Measurements from ENCODE around the gene ABCA1. TPM values are rescaled to one million over a fixed set of nuclear protein-coding genes. Genes with fewer than 3 reads are reported as not detected.

The ABCA1 gene
- total RNA-seq, 2 experiments from 2014 or later: 8.0 to 14.0 TPM

GRCh38 chr9:104802110-104802509, 125.8 kb downstream of the ABCA1 start:
- no peaks in the 10 kb centered on the region for H3K9me2 ChIP-seq (ENCODE audit: insufficient read depth, low read length)
- H3K4me1 ChIP-seq (ENCODE audit: insufficient read depth, low read length, poor library complexity, severe bottlenecking): no peaks in the 10 kb centered on the region
- no peak for DNase-seq (ENCODE audit: low spot score)
- TF ChIP-seq, protein P1, sequence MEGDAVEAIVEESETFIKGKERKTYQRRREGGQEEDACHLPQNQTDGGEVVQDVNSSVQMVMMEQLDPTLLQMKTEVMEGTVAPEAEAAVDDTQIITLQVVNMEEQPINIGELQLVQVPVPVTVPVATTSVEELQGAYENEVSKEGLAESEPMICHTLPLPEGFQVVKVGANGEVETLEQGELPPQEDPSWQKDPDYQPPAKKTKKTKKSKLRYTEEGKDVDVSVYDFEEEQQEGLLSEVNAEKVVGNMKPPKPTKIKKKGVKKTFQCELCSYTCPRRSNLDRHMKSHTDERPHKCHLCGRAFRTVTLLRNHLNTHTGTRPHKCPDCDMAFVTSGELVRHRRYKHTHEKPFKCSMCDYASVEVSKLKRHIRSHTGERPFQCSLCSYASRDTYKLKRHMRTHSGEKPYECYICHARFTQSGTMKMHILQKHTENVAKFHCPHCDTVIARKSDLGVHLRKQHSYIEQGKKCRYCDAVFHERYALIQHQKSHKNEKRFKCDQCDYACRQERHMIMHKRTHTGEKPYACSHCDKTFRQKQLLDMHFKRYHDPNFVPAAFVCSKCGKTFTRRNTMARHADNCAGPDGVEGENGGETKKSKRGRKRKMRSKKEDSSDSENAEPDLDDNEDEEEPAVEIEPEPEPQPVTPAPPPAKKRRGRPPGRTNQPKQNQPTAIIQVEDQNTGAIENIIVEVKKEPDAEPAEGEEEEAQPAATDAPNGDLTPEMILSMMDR (conservative IDR thresholded peaks at IDR 0.05; ENCODE audit: low read length): no peak
- TF ChIP-seq EZH2phosphoT487 (IDR thresholded peaks at IDR 0.05; ENCODE audit: borderline replicate concordance, low read depth, low read length): no peak
- no peaks in the 10 kb centered on the region for H4K20me1 ChIP-seq (ENCODE audit: insufficient read depth, low read length)
- H2AFZ ChIP-seq (ENCODE audit: low read length): no peak overlapping the region
- no TSS peak for BruUV-seq (replicated peaks)
- peaks cover 94% of the 10 kb centered on the region for H3K36me3 ChIP-seq (ENCODE audit: insufficient read depth, low read length)
- no peak overlapping the region for H3K4me2 ChIP-seq (ENCODE audit: low read length)
- no peak overlapping the region for H3K4me3 ChIP-seq (ENCODE audit: low read depth, low read length, poor library complexity, severe bottlenecking)
- CTCF ChIA-PET (ENCODE audit: unreplicated experiment): no interaction called here
- no peaks in the 10 kb centered on the region for H3K9me3 ChIP-seq (ENCODE audit: low read length)
- no peak overlapping the region for H3K27ac ChIP-seq (ENCODE audit: low read depth, low read length, poor library complexity, severe bottlenecking)
- intact Hi-C loops (cut with micrococcal nuclease; ENCODE audit: unreplicated experiment): no loop called here
- POLR2A ChIA-PET: no interaction called here
- H3K79me2 ChIP-seq (ENCODE audit: insufficient read depth, low read depth, low read length): no peaks in the 10 kb centered on the region

GRCh38 chr9:104800068-104800785, 127.7 kb downstream of the ABCA1 start:
- H3K9me3 ChIP-seq (ENCODE audit: low read length): no peaks in the 10 kb centered on the region
- no TSS peak for BruUV-seq (replicated peaks)
- no peak overlapping the region for H2AFZ ChIP-seq (ENCODE audit: low read length)
- no peak for DNase-seq (ENCODE audit: low spot score)
- no peaks in the 10 kb centered on the region for H4K20me1 ChIP-seq (ENCODE audit: insufficient read depth, low read length)
- no peaks in the 10 kb centered on the region for H3K4me1 ChIP-seq (ENCODE audit: insufficient read depth, low read length, poor library complexity, severe bottlenecking)
- intact Hi-C loops (cut with micrococcal nuclease; ENCODE audit: unreplicated experiment): no loop called here
- H3K36me3 ChIP-seq (ENCODE audit: insufficient read depth, low read length): peaks cover 94% of the 10 kb centered on the region
- H3K4me2 ChIP-seq (ENCODE audit: low read length): no peak overlapping the region
- no peak overlapping the region for H3K4me3 ChIP-seq (ENCODE audit: low read depth, low read length, poor library complexity, severe bottlenecking)
- no peaks in the 10 kb centered on the region for H3K79me2 ChIP-seq (ENCODE audit: insufficient read depth, low read depth, low read length)
- TF ChIP-seq, protein P1 (conservative IDR thresholded peaks at IDR 0.05; ENCODE audit: low read length): no peak
- no peak for TF ChIP-seq EZH2phosphoT487 (IDR thresholded peaks at IDR 0.05; ENCODE audit: borderline replicate concordance, low read depth, low read length)
- CTCF ChIA-PET (ENCODE audit: unreplicated experiment): no interaction called here
- H3K9me2 ChIP-seq (ENCODE audit: insufficient read depth, low read length): no peaks in the 10 kb centered on the region
- POLR2A ChIA-PET: interaction anchor here (0.5 kb wide), 3 partner anchors 163 to 1399 kb away, joined by 3 read pairs; no protein-coding TSS in a partner anchor
- H3K27ac ChIP-seq (ENCODE audit: low read depth, low read length, poor library complexity, severe bottlenecking): no peak overlapping the region
